ENCODE measurements around the gene INCA1.

Gene INCA1

GRCh38 chr17:4947411-4948165, 49.7 kb downstream of the INCA1 start:
- DNase-seq: peak; percentile 52 to 68

DNA sequence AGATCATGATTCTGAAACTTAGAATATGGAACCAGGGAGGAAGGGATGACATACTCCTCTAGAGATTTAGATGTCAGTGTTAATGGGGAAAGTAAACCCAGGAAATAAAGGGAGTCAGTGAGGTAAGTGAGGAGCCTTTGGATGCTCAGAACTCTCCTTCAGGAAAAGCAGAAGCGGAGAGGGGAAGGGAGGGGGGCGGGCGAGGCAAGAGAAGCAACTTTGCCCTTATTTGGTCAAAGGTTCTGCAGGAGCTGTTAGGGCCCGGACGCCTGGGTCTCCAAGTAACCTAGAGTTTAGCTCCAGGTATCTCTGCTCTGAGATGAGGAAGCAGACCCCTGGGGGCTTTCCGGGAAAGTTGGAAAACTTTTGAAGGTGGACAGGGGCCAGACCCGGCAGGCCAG, 50.3 kb downstream of the INCA1 start:
- peak; percentile 22 to 27 for DNase-seq

DNA sequence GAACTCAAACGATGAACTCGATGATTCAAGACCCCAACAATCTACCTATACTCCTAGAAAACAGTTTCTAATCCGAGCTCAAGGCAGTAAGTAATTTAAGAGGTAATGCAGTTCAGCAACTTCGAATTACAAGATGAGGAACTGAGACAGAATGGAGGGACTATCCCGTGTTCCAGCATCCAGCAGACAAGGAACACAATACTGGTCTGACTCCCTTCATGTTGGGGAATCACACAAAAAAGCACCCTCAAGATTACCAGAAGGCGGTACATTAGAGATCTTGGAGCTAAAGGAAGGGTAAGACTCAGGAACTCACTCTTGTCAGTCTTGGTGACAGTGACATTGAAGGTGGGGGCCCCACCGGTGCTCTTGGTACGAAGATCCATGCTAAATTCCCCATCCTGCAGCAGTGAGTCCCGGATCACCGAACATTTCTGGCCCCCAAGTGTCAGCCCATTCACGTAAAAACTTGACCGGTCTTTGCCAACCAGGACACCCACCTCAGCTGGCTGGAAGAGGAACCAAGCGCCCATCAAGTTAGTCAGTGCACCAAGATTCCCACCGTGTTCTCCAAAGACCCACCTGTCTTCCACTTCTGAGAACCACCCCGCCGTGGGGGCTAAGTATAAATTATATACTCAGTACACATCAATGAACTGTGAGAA, 50.9 kb downstream of the INCA1 start:
- DNase-seq: peak in 1 of 2 donors; percentile 25

DNA sequence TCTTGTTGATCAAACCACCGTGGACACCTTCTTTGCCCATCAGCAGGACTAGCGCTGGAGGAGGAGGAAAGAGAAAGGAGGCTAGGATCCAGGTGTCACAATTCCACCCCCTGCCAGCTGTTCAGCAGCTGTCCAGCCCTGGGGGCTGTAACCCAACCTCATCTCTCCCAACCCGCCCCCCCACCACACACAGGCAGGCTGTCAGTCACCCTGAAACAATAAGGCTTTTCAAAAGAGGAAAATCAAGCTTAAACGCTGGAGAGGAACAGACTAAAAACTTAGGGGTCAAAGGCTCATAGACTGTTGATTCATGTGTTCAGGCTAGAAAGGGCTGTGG, 51.4 kb downstream of the INCA1 start:
- no peak for DNase-seq

GRCh38 chr17:4945176-4945943, 52.0 kb downstream of the INCA1 start:
- peak; percentile 82 to 90 for DNase-seq

- DNase-seq: no peak
Measured at GRCh38 chr17:4944554-4945175, 52.7 kb downstream of the INCA1 start.

GRCh38 chr17:4944163-4944553, 53.2 kb downstream of the INCA1 start:
- DNase-seq: peak in 1 of 2 donors; percentile 31

DNA sequence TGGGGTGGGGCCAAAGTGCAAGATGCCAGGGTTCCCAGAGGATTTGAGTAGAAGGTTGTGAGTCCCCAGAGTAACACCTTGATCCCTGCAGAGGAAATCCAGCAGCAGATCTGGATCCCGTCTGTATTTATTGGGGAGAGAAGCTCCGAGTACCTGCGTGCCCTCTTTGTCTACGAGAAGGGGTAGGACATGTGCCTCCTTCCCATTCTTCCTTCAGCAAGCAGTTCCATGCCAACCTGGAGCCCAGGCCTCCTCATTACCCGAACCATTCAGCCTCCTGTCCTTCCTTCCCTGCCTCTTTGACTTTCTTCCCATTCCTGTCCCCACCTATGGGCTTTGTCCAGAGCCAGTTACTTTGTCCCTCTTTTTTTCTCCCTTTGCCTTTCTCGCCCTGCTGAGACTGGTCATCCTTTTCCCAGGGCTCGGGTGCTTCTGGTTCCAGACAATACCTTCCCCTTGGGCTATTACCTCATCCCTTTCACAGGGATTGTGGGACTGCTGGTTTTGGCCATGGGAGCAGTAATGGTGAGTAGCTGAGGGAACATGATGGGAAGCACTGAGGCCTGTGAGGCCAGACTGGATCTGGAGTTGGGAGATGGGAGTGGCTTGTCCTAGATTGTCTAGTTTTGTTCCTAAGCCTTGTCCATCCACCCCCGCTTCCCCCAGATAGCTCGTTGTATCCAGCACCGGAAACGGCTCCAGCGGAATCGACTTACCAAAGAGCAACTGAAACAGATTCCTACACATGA, 54.4 kb downstream of the INCA1 start:
- no peak for DNase-seq

DNA sequence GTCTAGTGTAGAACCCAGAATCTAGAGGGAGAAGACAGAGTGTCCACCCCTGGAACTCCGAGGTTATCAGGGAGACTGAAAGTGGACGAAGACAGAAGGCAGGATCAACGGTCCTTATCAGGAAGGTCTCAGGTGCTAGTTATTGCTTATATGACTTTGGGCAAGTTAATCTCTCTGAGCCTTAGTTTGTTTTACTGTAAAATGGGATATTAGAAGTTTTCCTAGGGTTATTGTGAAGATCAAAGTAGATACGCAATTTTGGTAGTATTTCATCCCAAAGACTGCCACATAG, 56.1 kb downstream of the INCA1 start:
- DNase-seq: no peak

- peak in 1 of 2 donors; percentile 16 for DNase-seq
Measured at GRCh38 chr17:4940555-4941318, 56.6 kb downstream of the INCA1 start.

- DNase-seq: peak; percentile 99 to 100
Measured at GRCh38 chr17:4939796-4940554, 57.3 kb downstream of the INCA1 start, which contains the start of the genes RNF167 and SLC25A11. Gene RNF167, plus strand, starts transcription at chr17:4940268. Its CDS starts 642 bp downstream, at chr17:4940910. Gene SLC25A11, minus strand, starts transcription at chr17:4940046. Its CDS starts 136 bp downstream, at chr17:4939910.

DNA sequence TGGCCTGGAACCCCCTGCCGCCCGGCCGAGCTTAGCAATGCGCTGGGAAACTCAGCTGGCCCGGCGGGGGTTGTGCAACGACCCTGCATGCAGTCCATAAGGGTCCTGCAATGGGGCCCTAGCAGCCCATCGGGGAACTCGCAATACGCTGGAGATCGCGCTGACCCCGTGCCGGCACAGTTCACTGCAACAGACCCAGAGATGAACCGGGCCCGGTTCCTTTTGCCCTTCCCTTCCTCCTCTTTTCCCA, 57.9 kb downstream of the INCA1 start:
- DNase-seq: no peak

DNA sequence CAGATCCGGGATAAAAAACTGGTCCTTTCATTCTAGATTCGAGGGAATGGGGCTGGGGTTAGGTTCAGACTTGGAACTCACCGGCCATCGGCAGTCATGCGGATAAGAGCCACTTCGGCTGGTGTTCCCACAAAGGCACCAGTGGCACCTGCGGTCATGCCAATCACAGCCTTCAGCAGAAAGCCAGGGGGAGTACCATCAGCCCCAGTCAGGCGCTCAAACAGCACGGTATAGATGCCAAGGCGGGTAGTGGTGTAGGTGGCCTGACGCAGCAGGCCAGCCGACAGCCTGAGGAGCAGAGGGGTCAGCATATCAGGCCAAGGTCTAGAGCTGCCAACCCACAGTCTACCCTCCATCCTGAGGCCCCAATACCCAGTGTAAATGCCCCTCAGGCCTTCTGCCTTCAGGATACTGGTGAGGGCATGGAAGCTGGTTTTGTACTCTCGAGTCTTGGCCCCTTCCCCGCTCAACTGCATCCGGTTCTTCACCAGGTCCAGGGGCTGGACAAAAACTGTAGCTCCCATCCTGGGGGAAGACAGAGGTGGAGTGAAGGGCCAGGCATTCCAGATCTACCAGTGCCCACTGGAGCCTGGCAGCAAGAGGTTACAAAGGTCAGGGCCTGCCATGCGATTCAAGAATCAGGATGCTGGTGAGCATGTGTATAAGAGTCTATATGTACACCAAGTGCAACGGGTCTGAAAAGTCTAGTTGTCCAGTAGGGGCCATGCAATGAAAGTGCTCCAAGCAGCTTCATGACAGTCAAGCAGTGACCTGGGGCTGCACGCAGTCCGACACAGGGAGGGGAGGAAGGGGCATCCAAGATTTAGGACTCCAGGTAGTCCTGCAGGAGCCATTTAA, 58.4 kb downstream of the INCA1 start:
- DNase-seq: peak in 1 of 2 donors; percentile 14
